MM.1S (cell line): ENCODE measurements around the gene MIA2.

Source experiments
- DNase-seq: peaks from one replicate; pipeline ENCODE4 v3.0.0-alpha.2; 2015
- H2AFZ ChIP-seq: fragments of 300-600 bp; sonication (generic); 2 replicates; pipeline ENCODE4 v1.6.0; 2016; ENCODE audit warnings: antibody characterized with exemption, low read length
- H3F3A ChIP-seq: fragments of 300-600 bp; sonication (generic); 2 replicates; pipeline ENCODE4 v1.6.1; 2016; ENCODE audit warnings: mild to moderate bottlenecking, antibody characterized with exemption, low read length, moderate library complexity, mixed read lengths; ENCODE audit not compliant: insufficient read depth
- H3K27ac ChIP-seq: fragments of 300-600 bp; sonication (generic); 2 replicates; pipeline ENCODE4 v1.5.1; 2016; ENCODE audit warnings: mild to moderate bottlenecking, low read length
- H3K27me3 ChIP-seq: fragments of 300-600 bp; sonication (generic); replicated peaks from 2 replicates; pipeline ENCODE4 v1.6.0; 2016; ENCODE audit warnings: low read length; ENCODE audit not compliant: insufficient read depth
- H3K36me3 ChIP-seq: fragments of 300-600 bp; sonication (generic); replicated peaks from 2 replicates; pipeline ENCODE4 v1.6.1; 2016; ENCODE audit warnings: mild to moderate bottlenecking, low read length, mixed read lengths; ENCODE audit not compliant: insufficient read depth
- H3K4me1 ChIP-seq: fragments of 300-600 bp; sonication (generic); 2 replicates; pipeline ENCODE4 v1.6.1; 2016; ENCODE audit warnings: low read length, mixed read lengths
- H3K4me2 ChIP-seq: fragments of 300-600 bp; sonication (generic); 2 replicates; pipeline ENCODE4 v1.6.0; 2016; ENCODE audit warnings: low read depth, low read length
- H3K4me3 ChIP-seq: fragments of 300-600 bp; sonication (generic); 2 replicates; pipeline ENCODE4 v1.5.1; 2016; ENCODE audit warnings: low read length, mixed read lengths
- H3K79me2 ChIP-seq: fragments of 300-600 bp; sonication (generic); 2 replicates; pipeline ENCODE4 v1.6.1; 2016; ENCODE audit warnings: mixed run types, low read length, mixed read lengths
- H3K9ac ChIP-seq: fragments of 300-600 bp; sonication (generic); 2 replicates; pipeline ENCODE4 v1.6.1; 2016; ENCODE audit warnings: low read length, mixed read lengths
- H3K9me2 ChIP-seq: fragments of 300-600 bp; sonication (generic); replicated peaks from 2 replicates; pipeline ENCODE4 v1.6.1; 2016; ENCODE audit warnings: mild to moderate bottlenecking, low read length, mixed read lengths; ENCODE audit not compliant: insufficient read depth
- H3K9me3 ChIP-seq: fragments of 300-600 bp; sonication (generic); replicated peaks from 2 replicates; pipeline ENCODE4 v1.6.1; 2016; ENCODE audit warnings: mild to moderate bottlenecking, low read length, mixed read lengths; ENCODE audit not compliant: insufficient read depth
- H4K20me1 ChIP-seq: fragments of 300-600 bp; sonication (generic); 2 replicates; pipeline ENCODE4 v1.6.1; 2016; ENCODE audit warnings: mild to moderate bottlenecking, low read length, moderate library complexity, mixed read lengths; ENCODE audit not compliant: insufficient read depth
- EZH2 ChIP-seq: fragments of 300-600 bp; sonication (generic); optimal IDR thresholded peaks from 2 replicates; pipeline ENCODE3; 2017; ENCODE audit warnings: low read depth, mild to moderate bottlenecking, antibody characterized with exemption, low read length, mixed read lengths
- EZH2phosphoT487 ChIP-seq: fragments of 300-600 bp; sonication (generic); IDR thresholded peaks from 2 replicates; pipeline ENCODE4 v1.6.1; 2018; ENCODE audit warnings: antibody characterized with exemption, low read length
- TF ChIP-seq, protein P1 (sequence below): fragments of 300-600 bp; sonication (generic); IDR thresholded peaks from 2 replicates; pipeline ENCODE4 v1.5.1; 2016; ENCODE audit warnings: antibody characterized with exemption, low read length, mixed read lengths

The MIA2 gene

DNA sequence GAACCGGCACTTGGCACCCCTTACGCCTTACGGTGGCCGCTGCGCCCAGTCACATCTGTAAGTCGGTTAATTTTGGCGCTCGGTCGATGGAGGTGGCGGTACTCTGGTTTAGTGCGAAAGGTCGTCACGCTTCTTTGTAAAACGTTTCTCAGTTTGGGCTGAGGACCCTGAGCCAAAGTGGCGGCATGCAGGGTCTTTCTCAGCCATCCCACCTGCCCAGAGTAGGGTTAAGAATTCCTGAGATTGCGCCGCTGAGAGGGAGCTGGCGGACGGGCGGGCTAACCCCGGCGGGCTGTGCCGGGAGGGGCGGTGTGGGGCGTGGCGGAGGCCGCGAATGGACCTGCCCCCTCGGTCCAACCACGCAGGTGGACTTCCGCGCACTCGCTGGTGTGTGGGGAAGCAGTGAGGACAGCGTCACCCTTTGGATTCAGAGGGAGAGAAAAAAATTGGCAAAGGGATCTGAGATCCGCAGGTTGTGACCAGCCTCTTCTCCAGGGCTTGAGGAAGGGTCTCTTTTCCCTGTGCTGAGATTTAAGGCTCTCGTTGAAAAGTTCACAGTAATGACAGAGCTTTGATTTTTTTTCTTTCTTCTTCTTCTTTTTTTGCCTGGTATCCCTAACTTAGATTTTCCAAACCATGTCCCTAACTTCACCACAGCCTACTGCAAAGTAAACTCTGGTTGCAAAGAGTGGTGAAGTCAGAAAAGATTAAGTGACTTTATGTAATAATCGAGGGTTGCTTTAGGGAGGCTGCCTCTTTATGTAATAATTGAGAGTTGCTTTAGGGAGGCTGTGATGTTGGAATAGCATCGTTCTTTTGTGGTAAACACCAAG lies 199.1 kb downstream of the MIA2 start:
- Histone ChIP-seq H3K4me3 (peak overlapping the region; percentile 70), H3K9ac (peak overlapping the region; percentile 64), H3K9me2 (no peaks in the 10 kb centered on the region), H3K79me2 (peaks cover 39% of the 10 kb centered on the region), H3K4me2 (peak overlapping the region; percentile 70), H3K36me3 (no peaks in the 10 kb centered on the region), H3K9me3 (no peaks in the 10 kb centered on the region), H3K4me1 (0 out of 2 replicates have a peak, but pooled peaks cover 3% of the 10 kb centered on the region), H4K20me1 (no peaks in the 10 kb centered on the region), H3K27me3 (no peaks in the 10 kb centered on the region), H3K27ac (peak overlapping the region; percentile 89), H3F3A (no peaks in the 10 kb centered on the region; the same call in 1 of the 2 replicates), H2AFZ (peak overlapping the region; percentile 47; the same call in 1 of the 2 replicates)
- no peak for TF ChIP-seq EZH2
- DNase-seq: peak; percentile 61

DNA sequence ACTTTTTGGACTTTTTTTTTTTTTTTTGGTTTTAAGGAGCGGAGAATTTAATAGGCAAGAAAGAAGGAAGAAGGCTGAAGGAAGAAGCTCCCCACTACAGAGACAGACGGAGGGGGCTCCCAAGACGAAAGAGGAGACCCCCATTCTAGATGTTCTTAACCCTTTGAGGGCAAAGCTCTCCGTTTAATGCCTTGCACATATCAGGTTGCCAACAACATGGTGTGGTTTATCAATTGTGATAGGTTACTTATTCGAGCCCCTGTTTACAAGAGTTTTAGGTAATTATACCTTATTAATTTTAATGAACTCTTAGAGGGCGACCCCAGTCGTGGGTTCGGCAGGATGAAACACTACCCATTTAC lies 199.7 kb downstream of the MIA2 start:
- 0 out of 2 replicates have a peak, but pooled peaks cover 3% of the 10 kb centered on the region for H3K4me1 ChIP-seq
- H3K9ac ChIP-seq: peak overlapping the region; percentile 64; the same call in 1 of the 2 replicates
- peak overlapping the region; percentile 70 for H3K4me3 ChIP-seq
- 0 out of 2 replicates have a peak overlapping the region, but pooled peaks have one; percentile 47 for H2AFZ ChIP-seq
- peaks cover 33% of the 10 kb centered on the region for H3K79me2 ChIP-seq
- DNase-seq: no peak
- peak overlapping the region; percentile 89; the same call in 1 of the 2 replicates for H3K27ac ChIP-seq
- H3K4me2 ChIP-seq: peak overlapping the region; percentile 70
- H4K20me1 ChIP-seq: no peaks in the 10 kb centered on the region
- H3K36me3 ChIP-seq: no peaks in the 10 kb centered on the region
- no peaks in the 10 kb centered on the region for H3K27me3 ChIP-seq
- H3K9me3 ChIP-seq: no peaks in the 10 kb centered on the region
- TF ChIP-seq EZH2 (no peak), EZH2phosphoT487 (no peak)
- TF ChIP-seq, protein P1, sequence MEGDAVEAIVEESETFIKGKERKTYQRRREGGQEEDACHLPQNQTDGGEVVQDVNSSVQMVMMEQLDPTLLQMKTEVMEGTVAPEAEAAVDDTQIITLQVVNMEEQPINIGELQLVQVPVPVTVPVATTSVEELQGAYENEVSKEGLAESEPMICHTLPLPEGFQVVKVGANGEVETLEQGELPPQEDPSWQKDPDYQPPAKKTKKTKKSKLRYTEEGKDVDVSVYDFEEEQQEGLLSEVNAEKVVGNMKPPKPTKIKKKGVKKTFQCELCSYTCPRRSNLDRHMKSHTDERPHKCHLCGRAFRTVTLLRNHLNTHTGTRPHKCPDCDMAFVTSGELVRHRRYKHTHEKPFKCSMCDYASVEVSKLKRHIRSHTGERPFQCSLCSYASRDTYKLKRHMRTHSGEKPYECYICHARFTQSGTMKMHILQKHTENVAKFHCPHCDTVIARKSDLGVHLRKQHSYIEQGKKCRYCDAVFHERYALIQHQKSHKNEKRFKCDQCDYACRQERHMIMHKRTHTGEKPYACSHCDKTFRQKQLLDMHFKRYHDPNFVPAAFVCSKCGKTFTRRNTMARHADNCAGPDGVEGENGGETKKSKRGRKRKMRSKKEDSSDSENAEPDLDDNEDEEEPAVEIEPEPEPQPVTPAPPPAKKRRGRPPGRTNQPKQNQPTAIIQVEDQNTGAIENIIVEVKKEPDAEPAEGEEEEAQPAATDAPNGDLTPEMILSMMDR: no peak
- no peaks in the 10 kb centered on the region; the same call in 1 of the 2 replicates for H3F3A ChIP-seq
- no peaks in the 10 kb centered on the region for H3K9me2 ChIP-seq

DNA sequence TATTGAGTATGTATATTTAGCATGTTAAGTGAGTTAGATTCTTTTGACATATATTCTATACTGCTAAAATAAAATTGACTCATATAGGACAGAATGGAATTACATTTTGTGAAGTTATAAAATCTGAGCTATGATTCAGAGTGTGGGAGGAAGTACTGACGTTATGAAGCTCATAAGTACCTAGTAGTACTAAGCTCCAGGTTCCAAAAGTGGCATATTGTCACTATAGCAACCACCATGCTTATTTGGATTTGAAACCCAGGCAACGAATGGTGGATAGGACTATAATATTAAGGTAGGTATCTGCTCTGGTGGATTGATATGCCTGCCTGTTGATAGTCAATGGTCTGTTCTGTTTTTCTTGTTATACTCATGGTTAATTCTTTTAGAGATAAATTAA lies 200.7 kb downstream of the MIA2 start:
- no peak for DNase-seq
- no peak overlapping the region for H3K4me3 ChIP-seq

More for the DNA sequence above, 200.7 kb downstream of the MIA2 start:
- Histone ChIP-seq H4K20me1 (no peaks in the 10 kb centered on the region), H3K79me2 (peaks cover 23% of the 10 kb centered on the region), H3K9me3 (no peaks in the 10 kb centered on the region), H3K9ac (no peak overlapping the region), H3K4me1 (0 out of 2 replicates have a peak, but pooled peaks cover 3% of the 10 kb centered on the region), H3K4me2 (no peak overlapping the region), H2AFZ (no peak overlapping the region), H3K36me3 (no peaks in the 10 kb centered on the region), H3F3A (no peaks in the 10 kb centered on the region; the same call in 1 of the 2 replicates), H3K27ac (no peak overlapping the region), H3K27me3 (no peaks in the 10 kb centered on the region), H3K9me2 (no peaks in the 10 kb centered on the region)
- TF ChIP-seq EZH2phosphoT487: no peak
- TF ChIP-seq, protein P1: no peak
- TF ChIP-seq EZH2: no peak
